CD14-positive monocyte (primary cell): ENCODE results near the gene STXBP2. TPM values are rescaled to one million over a fixed set of nuclear protein-coding genes. Genes with fewer than 3 reads are reported as not detected.
A peak's percentile ranks its signal among the peaks of the same experiment; 100 is the strongest.

Source experiments
- DNase-seq, 3 donors: peaks; one replicate each; pipeline ENCODE4 v3.0.0-alpha.2; 2011 to 2022
- H2AFZ ChIP-seq: 2 replicates; pipeline ENCODE4 v1.6.0; 2012; ENCODE audit warnings: mild to moderate bottlenecking, low read depth, low read length, inconsistent platforms; ENCODE audit not compliant: insufficient read depth, poor library complexity, severe bottlenecking
- H3K27ac ChIP-seq, 2 donors: 1 replicate in 1 of 2; 2 replicates in 1 of 2; pipeline ENCODE4 v1.5.1; 2012 to 2013; ENCODE audit warnings: low read length in 2 of 2, control low read depth in 1 of 2, inconsistent platforms in 1 of 2, low read depth in 1 of 2, mild to moderate bottlenecking in 1 of 2
- H3K27me3 ChIP-seq, 2 donors: one replicate each; pipeline versions ENCODE4 v1.6.0 to v1.6.1; 2011 to 2013; ENCODE audit warnings: low read length in 2 of 2; ENCODE audit not compliant: control insufficient read depth in 2 of 2, insufficient read depth in 2 of 2
- H3K36me3 ChIP-seq, 2 donors: replicated peaks in 1 of 2; 1 replicate in 1 of 2; 2 replicates in 1 of 2; pipeline versions ENCODE4 v1.5.1 to v1.6.1; 2012 to 2013; ENCODE audit warnings: low read length in 2 of 2, control low read depth in 1 of 2, inconsistent platforms in 1 of 2, mild to moderate bottlenecking in 1 of 2; ENCODE audit not compliant: insufficient read depth in 2 of 2, control insufficient read depth in 1 of 2
- H3K4me1 ChIP-seq, 2 donors: 1 replicate in 1 of 2; 2 replicates in 1 of 2; pipeline versions ENCODE4 v1.5.1 to v1.6.1; 2012 to 2013; ENCODE audit warnings: low read length in 2 of 2, control low read depth in 1 of 2, inconsistent platforms in 1 of 2, mild to moderate bottlenecking in 1 of 2, moderate library complexity in 1 of 2; ENCODE audit not compliant: insufficient read depth in 2 of 2, control insufficient read depth in 1 of 2
- H3K4me2 ChIP-seq: replicated peaks from 2 replicates; pipeline ENCODE3; 2012; ENCODE audit warnings: low read length, moderate library complexity, mild to moderate bottlenecking; ENCODE audit not compliant: poor library complexity, severe bottlenecking; ENCODE audit errors: extremely low read depth
- H3K4me3 ChIP-seq, 3 experiments: fragments of 200-600 bp in 1 of 3; sonication (generic) in 1 of 3; replicated peaks in 1 of 3; 1 replicate in 2 of 3; 2 replicates in 1 of 3; pipeline ENCODE4 v1.5.1; 2011 to 2013; ENCODE audit warnings: low read length in 3 of 3, mild to moderate bottlenecking in 3 of 3, control low read depth in 2 of 3, low read depth in 2 of 3, inconsistent platforms in 1 of 3, moderate library complexity in 1 of 3
- H3K79me2 ChIP-seq: 2 replicates; pipeline ENCODE4 v1.6.0; 2012; ENCODE audit warnings: mild to moderate bottlenecking, control low read depth, inconsistent platforms, low read length, moderate library complexity; ENCODE audit not compliant: insufficient read depth
- H3K9ac ChIP-seq: 2 replicates; pipeline ENCODE4 v1.6.0; 2017; ENCODE audit warnings: low read length, mild to moderate bottlenecking; ENCODE audit not compliant: insufficient read depth, poor library complexity, severe bottlenecking
- H3K9me3 ChIP-seq, 2 donors: replicated peaks in 1 of 2; 1 replicate in 1 of 2; 2 replicates in 1 of 2; pipeline versions ENCODE4 v1.5.1 to v1.6.1; 2012 to 2013; ENCODE audit warnings: low read length in 2 of 2, control low read depth in 1 of 2; ENCODE audit not compliant: control insufficient read depth in 1 of 2, insufficient read depth in 1 of 2
- H4K20me1 ChIP-seq: 2 replicates; pipeline ENCODE4 v1.6.0; 2012; ENCODE audit warnings: mild to moderate bottlenecking, low read length, control low read depth, moderate library complexity; ENCODE audit not compliant: insufficient read depth
- H3K27ac Mint-ChIP-seq, 7 donors: one replicate each; pipeline ENCODE4 v1.8.0; 2020; ENCODE audit warnings: mild to moderate bottlenecking in 7 of 7, mixed read lengths in 7 of 7, moderate library complexity in 6 of 7, inconsistent platforms in 2 of 7
- H3K27me3 Mint-ChIP-seq, 3 donors: one replicate each; pipeline ENCODE4 v1.8.0; 2021 to 2022; ENCODE audit warnings: low read depth in 3 of 3, mild to moderate bottlenecking in 3 of 3, mixed read lengths in 3 of 3, moderate library complexity in 3 of 3, inconsistent platforms in 1 of 3
- H3K36me3 Mint-ChIP-seq, 2 donors: one replicate each; pipeline ENCODE4 v1.8.0; 2020; ENCODE audit warnings: mixed read lengths in 2 of 2, inconsistent platforms in 1 of 2, mild to moderate bottlenecking in 1 of 2
- H3K4me1 Mint-ChIP-seq: one replicate; pipeline ENCODE4 v1.8.0; 2020; ENCODE audit warnings: mild to moderate bottlenecking, mixed read lengths
- H3K4me3 Mint-ChIP-seq, 2 donors: one replicate each; pipeline ENCODE4 v1.8.0; 2020; ENCODE audit warnings: mild to moderate bottlenecking in 2 of 2, mixed read lengths in 2 of 2, moderate library complexity in 1 of 2
- H3K9me3 Mint-ChIP-seq, 7 donors: one replicate each; pipeline ENCODE4 v1.8.0; 2020 to 2022; ENCODE audit warnings: mixed read lengths in 7 of 7, mild to moderate bottlenecking in 6 of 7, moderate library complexity in 6 of 7, inconsistent platforms in 2 of 7
- WGBS: methylation state at CpG from one replicate; pipeline ENCODE4 v1.1.5; 2013; ENCODE audit warnings: missing lambda C conversion rate; ENCODE audit not compliant: insufficient coverage; 5-methylcytosine and 5-hydroxymethylcytosine counted together
- intact Hi-C, 2 donors: fragments of 100-400 bp; cut with micrococcal nuclease; formaldehyde crosslinking; loops; one replicate each; pipeline versions ENCODE4 v1.15.0 to v1.15.1; 2023
- polyA plus RNA-seq, 3 donors: library from polyadenylated mRNA; depleted of rRNA in 1 of 3; unstranded in 2 of 3; stranded (reverse) in 1 of 3; fragments of 300-500 nt in 2 of 3; fragments of >200 nt in 1 of 3; fragmentation: Illumina TruSeq in 2 of 3; gene quantifications; 1 replicate in 2 of 3; 2 replicates in 1 of 3; pipeline ENCODE4 v1.2.3, GENCODE V29; 2012 to 2021
- TF ChIP-seq, protein P1 (sequence below): fragments of 200-600 bp; IDR thresholded peaks from one replicate; pipeline ENCODE4 v1.8.0; 2022; ENCODE audit warnings: antibody characterized with exemption, mild to moderate bottlenecking

The STXBP2 gene
- polyA plus RNA-seq, 3 donors = 249 to 846 (median 327) TPM

DNA sequence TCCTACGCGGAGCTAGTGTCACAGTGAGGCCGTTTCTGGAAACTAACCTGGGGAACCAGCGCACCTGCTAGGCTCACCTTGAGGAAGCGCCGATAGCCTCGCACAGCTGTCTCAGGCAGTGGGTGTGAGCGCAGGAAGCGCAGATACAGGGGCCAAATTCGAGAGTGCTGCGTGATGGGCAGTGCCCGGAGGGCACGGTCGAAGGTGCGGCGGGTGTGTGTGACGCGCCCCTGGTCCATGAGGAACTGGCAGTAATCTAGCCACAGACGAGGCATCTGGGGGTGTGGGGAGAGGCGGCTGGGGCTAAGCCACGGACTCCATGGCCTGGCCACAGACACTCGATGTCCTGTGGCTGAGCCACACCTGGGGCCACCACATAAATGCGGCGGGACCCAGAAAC lies 9.7 kb upstream of the STXBP2 start:
- no peak overlapping the region for H3K4me2 ChIP-seq
- H3K36me3 ChIP-seq = peaks cover 51 to 66% of the 10 kb centered on the region in 2 donors
- Mint-ChIP-seq H3K4me1 (peaks cover 22% of the 10 kb centered on the region), H3K9me3 (peaks cover 0 to 2% (median 0%) of the 10 kb centered on the region in 7 donors), H3K27me3 (peaks cover 0 to 2% (median 0%) of the 10 kb centered on the region in 3 donors), H3K36me3 (peaks cover 43 to 62% of the 10 kb centered on the region in 2 donors), H3K27ac (no peak overlapping the region), H3K4me3 (no peak overlapping the region)
- no peak overlapping the region for H2AFZ ChIP-seq
- no peak for DNase-seq
- H3K27me3 ChIP-seq = no peaks in the 10 kb centered on the region
- H3K4me1 ChIP-seq = peaks cover 19 to 28% of the 10 kb centered on the region in 2 donors
- no peak overlapping the region for H3K4me3 ChIP-seq
- intact Hi-C loops = loop anchor here in 1 of 2 donors (10.0 kb wide), 1 partner anchor 232 kb away; no protein-coding TSS in a partner anchor
- no peak overlapping the region for H3K9ac ChIP-seq
- 92% methylated on average over 21 of the region's 24 CpGs for WGBS
- H3K9me3 ChIP-seq = no peaks in the 10 kb centered on the region
- TF ChIP-seq, protein P1, sequence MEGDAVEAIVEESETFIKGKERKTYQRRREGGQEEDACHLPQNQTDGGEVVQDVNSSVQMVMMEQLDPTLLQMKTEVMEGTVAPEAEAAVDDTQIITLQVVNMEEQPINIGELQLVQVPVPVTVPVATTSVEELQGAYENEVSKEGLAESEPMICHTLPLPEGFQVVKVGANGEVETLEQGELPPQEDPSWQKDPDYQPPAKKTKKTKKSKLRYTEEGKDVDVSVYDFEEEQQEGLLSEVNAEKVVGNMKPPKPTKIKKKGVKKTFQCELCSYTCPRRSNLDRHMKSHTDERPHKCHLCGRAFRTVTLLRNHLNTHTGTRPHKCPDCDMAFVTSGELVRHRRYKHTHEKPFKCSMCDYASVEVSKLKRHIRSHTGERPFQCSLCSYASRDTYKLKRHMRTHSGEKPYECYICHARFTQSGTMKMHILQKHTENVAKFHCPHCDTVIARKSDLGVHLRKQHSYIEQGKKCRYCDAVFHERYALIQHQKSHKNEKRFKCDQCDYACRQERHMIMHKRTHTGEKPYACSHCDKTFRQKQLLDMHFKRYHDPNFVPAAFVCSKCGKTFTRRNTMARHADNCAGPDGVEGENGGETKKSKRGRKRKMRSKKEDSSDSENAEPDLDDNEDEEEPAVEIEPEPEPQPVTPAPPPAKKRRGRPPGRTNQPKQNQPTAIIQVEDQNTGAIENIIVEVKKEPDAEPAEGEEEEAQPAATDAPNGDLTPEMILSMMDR = no peak
- H3K79me2 ChIP-seq = peaks cover 58% of the 10 kb centered on the region
- H4K20me1 ChIP-seq = peaks cover 4% of the 10 kb centered on the region
- no peak overlapping the region for H3K27ac ChIP-seq

DNA sequence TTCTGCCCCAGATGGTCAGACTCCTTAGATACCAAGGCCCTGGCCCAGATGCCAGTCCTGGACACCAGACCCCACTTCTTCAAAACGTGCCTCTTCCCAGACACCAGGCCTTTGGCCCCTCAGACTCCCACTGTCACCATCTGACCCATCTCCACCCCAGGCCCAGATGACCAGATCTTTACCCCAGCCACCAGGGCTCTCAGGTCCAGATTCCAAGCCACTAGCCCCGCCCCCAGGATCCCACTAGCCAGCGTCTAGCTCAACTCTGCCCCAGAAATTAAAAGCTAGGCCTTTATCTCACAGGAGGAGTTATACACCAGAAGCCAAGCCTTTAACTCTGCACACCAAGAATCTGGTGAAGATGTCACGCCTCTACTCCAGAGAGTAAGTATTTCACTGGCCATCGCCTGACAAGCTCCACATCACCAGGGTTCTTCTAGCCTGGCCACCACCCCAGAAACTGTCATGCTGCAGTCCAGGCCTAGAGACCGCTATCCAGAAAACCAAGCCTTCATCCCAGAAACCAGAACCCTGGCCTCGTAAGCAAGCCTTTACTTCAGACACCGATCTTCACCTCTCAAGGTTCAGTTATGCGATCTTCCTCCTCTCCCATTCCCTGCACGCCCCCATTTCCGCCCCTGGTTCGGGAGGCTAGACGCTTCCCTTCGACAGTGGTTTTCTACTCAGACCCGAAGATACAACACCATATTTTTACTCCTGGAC lies 8.2 kb upstream of the STXBP2 start:
- H3K9me3 Mint-ChIP-seq = peaks cover 0 to 2% (median 0%) of the 10 kb centered on the region in 7 donors

More for the DNA sequence above, 8.2 kb upstream of the STXBP2 start:
- H3K27me3 Mint-ChIP-seq = peaks cover 0 to 2% (median 0%) of the 10 kb centered on the region in 3 donors
- Histone ChIP-seq H3K79me2 (peaks cover 58% of the 10 kb centered on the region), H3K4me2 (peak overlapping the region; percentile 88), H3K9ac (peak overlapping the region; percentile 93), H2AFZ (peak overlapping the region; percentile 73), H3K27ac (peak overlapping the region; percentile 63 to 97), H4K20me1 (no peaks in the 10 kb centered on the region), H3K36me3 (peaks cover 40 to 59% of the 10 kb centered on the region in 2 donors), H3K9me3 (no peaks in the 10 kb centered on the region), H3K4me3 (peak overlapping the region; percentile 83 to 96 (median 88)), H3K4me1 (peaks cover 19 to 28% of the 10 kb centered on the region in 2 donors), H3K27me3 (no peaks in the 10 kb centered on the region)
- TF ChIP-seq, protein P1 = no peak
- H3K4me1 Mint-ChIP-seq = peaks cover 22% of the 10 kb centered on the region
- no peak for DNase-seq
- intact Hi-C loops = loop anchor here in 1 of 2 donors (10.0 kb wide), 1 partner anchor 234 kb away; no protein-coding TSS in a partner anchor
- peak overlapping the region; percentile 96 to 100 (median 99) for H3K27ac Mint-ChIP-seq
- H3K36me3 Mint-ChIP-seq = peaks cover 36 to 54% of the 10 kb centered on the region in 2 donors
- H3K4me3 Mint-ChIP-seq = peak overlapping the region; percentile 95 to 96
- 5% methylated on average over 15 of the region's 15 CpGs for WGBS
